ENCODE measurements around the gene SAFB.
"Not testable (repeated sequence)": the region's sequence is repeated elsewhere in the genome, so short reads cannot be mapped to it uniquely, and the experiment has no call there.

Gene SAFB

DNA sequence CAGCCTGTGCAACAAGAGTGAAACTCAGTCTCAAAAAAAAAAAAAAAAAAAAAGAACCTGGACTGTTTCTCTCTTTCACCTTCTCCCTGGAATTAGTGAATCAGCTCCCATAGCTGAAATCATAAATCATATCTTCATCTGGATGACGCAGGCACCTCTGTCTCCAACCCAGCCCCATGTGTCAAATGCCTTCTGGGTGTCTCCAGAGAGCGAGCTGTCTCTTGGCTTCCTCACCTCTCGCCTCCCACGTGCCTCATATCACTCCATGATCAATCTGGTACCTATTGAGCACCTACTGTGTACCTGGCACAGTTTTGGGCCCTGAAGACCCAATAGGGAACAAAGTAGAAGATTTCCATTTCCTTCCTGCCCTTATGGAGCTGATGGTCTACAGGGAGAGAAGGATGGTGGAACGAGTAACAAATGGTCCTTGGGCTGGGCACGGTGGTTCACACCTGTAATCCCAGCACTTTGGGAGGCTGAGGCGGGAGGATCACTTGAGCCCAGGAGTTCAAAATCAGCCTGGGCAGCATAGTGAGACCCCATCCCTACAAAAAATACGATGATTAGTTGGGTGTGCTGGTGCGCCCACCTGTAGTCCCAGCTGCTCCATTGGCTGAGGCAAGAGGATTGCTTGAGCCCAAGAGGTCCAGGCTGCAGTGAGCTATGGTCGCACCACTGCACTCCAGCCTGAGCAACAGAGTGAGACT lies 60.4 kb downstream of the SAFB start:
- no peak overlapping the region for H3K27ac ChIP-seq
- no peak for TF ChIP-seq ZFX (IDR thresholded peaks at IDR 0.05)
- no peak for TF ChIP-seq CTCF (conservative IDR thresholded peaks at IDR 0.05)

DNA sequence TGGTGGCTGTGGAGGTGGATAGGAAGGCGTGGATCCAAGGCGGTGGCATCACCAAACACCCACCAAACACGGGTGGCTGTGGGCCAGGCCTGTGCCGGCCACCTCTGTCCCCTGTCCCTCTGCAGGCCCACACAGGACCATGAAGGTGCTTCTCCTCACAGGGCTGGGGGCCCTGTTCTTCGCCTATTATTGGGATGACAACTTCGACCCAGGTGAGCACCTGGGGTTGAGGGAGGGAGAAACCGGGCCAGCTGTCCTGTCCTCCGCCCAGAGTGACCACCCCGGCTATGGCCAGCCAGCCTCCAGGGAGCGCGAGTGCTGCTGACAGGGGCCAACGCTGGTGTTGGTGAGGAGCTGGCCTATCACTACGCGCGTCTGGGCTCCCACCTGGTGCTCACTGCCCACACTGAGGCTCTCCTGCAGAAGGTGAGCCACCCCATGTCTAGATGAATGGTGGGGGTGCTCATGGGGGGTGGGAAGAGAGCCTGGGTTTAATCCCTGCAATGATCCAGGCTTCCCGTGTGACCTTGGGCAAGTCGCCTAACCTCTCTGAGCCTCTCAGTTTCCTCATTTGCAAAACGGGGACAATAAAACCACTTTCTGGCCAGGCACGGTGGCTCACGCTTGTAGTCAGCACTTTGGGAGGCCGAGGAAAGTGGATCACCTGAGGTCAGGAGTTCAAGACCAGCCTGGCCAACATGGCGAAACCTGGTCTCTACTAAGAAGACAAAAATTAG lies 62.0 kb downstream of the SAFB start:
- TF ChIP-seq ZFX (IDR thresholded peaks at IDR 0.05) = no peak
- TF ChIP-seq CTCF (conservative IDR thresholded peaks at IDR 0.05) = no peak
- no peak overlapping the region for H3K27ac ChIP-seq

GRCh38 chr19:5686326-5686646 lies 63.4 kb downstream of the SAFB start:
- TF ChIP-seq CTCF (conservative IDR thresholded peaks at IDR 0.05) (no peak), ZFX (IDR thresholded peaks at IDR 0.05) (peak; percentile 27; the same call in 1 of the 2 replicates)
- peak overlapping the region; percentile 67 for H3K27ac ChIP-seq

- TF ChIP-seq CTCF (conservative IDR thresholded peaks at IDR 0.05) = peak; percentile 98
- TF ChIP-seq ZFX (IDR thresholded peaks at IDR 0.05) = no peak
- peak overlapping the region; percentile 67 for H3K27ac ChIP-seq
Measured at GRCh38 chr19:5686647-5687359, 63.9 kb downstream of the SAFB start.

- TF ChIP-seq ZFX (IDR thresholded peaks at IDR 0.05) = no peak
- TF ChIP-seq CTCF (conservative IDR thresholded peaks at IDR 0.05) = peak; percentile 79
- peak overlapping the region; percentile 67 for H3K27ac ChIP-seq
Measured at GRCh38 chr19:5687360-5688198, 64.7 kb downstream of the SAFB start.

- not testable (repeated sequence) for H3K27ac ChIP-seq
Measured at GRCh38 chr19:5688262-5688881, 65.5 kb downstream of the SAFB start.
